ENCODE data around the gene FAM193A. TPM values are rescaled to one million over a fixed set of nuclear protein-coding genes. Genes with fewer than 3 reads are reported as not detected.
"Not testable (repeated sequence)": the region's sequence is repeated elsewhere in the genome, so short reads cannot be mapped to it uniquely, and the experiment has no call there.

FAM193A gene
- total RNA-seq, 1 experiment from 2014 or later, result 11.1 TPM

- no peak for DNase-seq (ENCODE audit: low read depth)
Observed at GRCh38 chr4:2750719-2751605, 214.5 kb downstream of the FAM193A start.

- DNase-seq (ENCODE audit: low read depth), result no peak
Observed at GRCh38 chr4:2753436-2753835, 217.0 kb downstream of the FAM193A start.

- no peak for DNase-seq (ENCODE audit: low read depth)
Observed at GRCh38 chr4:2754848-2755819, 218.7 kb downstream of the FAM193A start.

GRCh38 chr4:2755821-2756690 is 219.6 kb downstream of the FAM193A start, which contains the start of gene TNIP2:
Gene TNIP2 (minus strand): TSS chr4:2756336. CDS start chr4:2756289, 47 bp downstream.
- peak; percentile 83 for DNase-seq (ENCODE audit: low read depth)

GRCh38 chr4:2756691-2757350 is 220.4 kb downstream of the FAM193A start:
- DNase-seq (ENCODE audit: low read depth), result no peak

- DNase-seq (ENCODE audit: low read depth), result no peak
Observed at GRCh38 chr4:2757426-2757825, 221.0 kb downstream of the FAM193A start.

- no peak for DNase-seq (ENCODE audit: low read depth)
Observed at GRCh38 chr4:2761035-2761923, 224.8 kb downstream of the FAM193A start.

GRCh38 chr4:2762048-2762447 is 225.6 kb downstream of the FAM193A start:
- no peak for DNase-seq (ENCODE audit: low read depth)

- not testable (repeated sequence) for DNase-seq (ENCODE audit: low read depth)
Observed at GRCh38 chr4:2762486-2763370, 226.3 kb downstream of the FAM193A start.

GRCh38 chr4:2763511-2763967 is 227.1 kb downstream of the FAM193A start:
- DNase-seq (ENCODE audit: low read depth), result no peak

GRCh38 chr4:2765832-2766526 is 229.5 kb downstream of the FAM193A start:
- DNase-seq (ENCODE audit: low read depth), result no peak

- no peak for DNase-seq (ENCODE audit: low read depth)
Observed at GRCh38 chr4:2767046-2767704, 230.7 kb downstream of the FAM193A start.

- DNase-seq (ENCODE audit: low read depth), result no peak
Observed at GRCh38 chr4:2767705-2768074, 231.2 kb downstream of the FAM193A start.

GRCh38 chr4:2768124-2768523 is 231.7 kb downstream of the FAM193A start:
- DNase-seq (ENCODE audit: low read depth), result no peak

GRCh38 chr4:2768921-2769336 is 232.5 kb downstream of the FAM193A start:
- DNase-seq (ENCODE audit: low read depth), result no peak

GRCh38 chr4:2771264-2771663 is 234.8 kb downstream of the FAM193A start:
- DNase-seq (ENCODE audit: low read depth), result no peak

GRCh38 chr4:2780643-2781042 is 244.2 kb downstream of the FAM193A start:
- DNase-seq (ENCODE audit: low read depth), result not testable (repeated sequence)
